Fibroblast of gingiva (primary cell): Measurements from ENCODE around the gene KRT2.

Experiments used
- DNase-seq: peaks from one replicate; pipeline ENCODE4 v3.0.0-alpha.2; 2011; ENCODE audit warnings: low read depth

KRT2 gene

DNA sequence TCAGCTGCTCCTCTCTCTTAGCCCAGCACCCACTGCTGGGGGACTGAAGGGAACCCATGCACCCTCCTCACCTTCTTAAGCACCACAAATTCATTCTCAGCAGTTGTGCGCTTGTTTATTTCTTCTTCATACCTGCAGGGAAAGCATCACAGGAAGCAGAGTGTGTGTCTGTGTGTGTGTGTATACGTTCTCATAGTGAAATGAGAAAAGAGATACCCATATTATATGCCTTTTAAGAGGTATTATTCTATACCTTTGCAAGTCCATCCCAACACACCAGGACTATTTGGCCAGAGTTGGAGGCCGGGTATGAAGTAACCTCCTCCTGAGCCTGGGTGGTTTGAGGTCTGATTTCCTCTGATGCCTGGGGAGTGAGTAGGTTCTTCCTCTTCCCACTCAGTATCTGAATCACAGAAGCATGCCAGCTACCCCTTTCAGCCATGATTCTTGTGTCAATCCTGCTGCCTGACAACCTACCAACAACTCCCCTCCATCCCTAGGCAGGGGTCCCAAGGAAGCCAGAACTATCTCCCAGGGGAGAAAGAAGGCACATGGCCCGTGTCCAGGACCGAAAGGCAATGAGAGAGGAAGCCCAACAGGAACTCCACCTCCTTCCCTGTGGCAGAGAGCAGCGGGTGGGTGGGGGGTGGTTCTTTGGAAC, 36.7 kb downstream of the KRT2 start:
- no peak for DNase-seq

DNA sequence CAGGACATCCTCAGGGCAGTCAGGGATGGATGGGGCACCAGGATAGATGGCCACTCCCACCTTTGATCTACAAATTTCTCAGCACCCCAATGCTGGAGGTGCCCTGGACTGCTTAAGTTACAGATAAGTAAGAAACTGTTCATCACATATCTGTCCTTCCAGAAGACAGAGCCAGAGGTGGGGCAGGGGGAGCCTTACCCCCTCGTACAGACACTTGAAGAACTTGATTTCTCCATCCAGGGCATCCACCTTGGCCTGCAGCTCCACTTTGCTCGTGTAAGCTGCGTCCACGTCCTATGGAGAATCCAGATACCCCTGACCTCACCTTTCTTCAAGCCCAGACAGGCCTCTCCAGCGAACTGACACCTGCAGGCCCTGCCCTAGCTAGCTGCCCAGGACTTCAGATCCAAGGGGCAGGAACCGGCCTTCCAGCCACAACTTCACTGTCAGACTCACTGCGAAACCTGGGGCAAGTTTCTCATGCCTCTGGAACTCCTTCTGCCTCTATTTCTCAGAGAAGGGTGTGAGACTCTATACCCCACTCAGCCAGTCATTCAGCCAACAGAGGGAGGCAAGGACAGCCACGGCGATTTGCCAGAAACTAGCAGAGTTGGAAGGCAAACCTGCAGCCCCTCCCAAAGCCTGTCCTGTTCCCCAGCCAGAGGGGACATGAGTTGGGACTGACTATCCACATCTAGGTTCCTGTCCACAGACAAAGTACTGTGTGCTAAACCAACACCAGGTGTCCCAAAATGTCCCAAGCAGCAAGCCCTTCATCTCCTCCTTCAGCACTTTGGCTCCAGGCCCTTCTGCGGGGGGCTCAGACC, 37.4 kb downstream of the KRT2 start:
- DNase-seq, result no peak

DNA sequence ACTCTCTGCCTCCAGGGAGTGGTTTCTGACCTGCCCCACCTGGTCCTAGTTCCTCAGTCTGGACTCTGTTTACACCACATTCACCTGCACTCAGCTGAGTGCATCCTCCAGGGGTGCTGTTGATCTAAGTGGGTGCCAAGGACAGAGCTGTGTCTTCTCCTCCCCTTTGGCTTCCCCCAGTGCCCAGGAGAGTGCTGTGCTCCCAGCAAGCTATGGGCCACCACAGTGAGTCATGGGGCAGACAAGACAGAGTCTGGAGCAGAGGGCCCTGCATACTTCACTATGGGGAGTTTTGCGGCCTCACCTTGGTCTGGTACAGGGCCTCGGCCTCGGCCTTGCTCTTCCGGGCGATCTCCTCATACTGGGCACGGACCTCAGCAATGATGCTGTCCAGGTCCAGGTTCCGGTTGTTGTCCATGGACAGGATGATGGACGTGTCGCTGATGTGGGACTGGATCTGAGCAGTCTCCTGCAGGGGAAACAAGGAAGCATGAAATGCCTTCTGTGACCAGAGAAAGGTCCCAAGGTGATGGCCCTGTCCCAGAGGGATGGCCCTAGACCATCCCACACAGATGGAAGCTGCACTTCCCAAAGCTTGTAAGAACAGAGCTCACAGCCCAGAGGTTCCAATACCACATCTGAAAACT, 38.5 kb downstream of the KRT2 start:
- no peak for DNase-seq

DNA sequence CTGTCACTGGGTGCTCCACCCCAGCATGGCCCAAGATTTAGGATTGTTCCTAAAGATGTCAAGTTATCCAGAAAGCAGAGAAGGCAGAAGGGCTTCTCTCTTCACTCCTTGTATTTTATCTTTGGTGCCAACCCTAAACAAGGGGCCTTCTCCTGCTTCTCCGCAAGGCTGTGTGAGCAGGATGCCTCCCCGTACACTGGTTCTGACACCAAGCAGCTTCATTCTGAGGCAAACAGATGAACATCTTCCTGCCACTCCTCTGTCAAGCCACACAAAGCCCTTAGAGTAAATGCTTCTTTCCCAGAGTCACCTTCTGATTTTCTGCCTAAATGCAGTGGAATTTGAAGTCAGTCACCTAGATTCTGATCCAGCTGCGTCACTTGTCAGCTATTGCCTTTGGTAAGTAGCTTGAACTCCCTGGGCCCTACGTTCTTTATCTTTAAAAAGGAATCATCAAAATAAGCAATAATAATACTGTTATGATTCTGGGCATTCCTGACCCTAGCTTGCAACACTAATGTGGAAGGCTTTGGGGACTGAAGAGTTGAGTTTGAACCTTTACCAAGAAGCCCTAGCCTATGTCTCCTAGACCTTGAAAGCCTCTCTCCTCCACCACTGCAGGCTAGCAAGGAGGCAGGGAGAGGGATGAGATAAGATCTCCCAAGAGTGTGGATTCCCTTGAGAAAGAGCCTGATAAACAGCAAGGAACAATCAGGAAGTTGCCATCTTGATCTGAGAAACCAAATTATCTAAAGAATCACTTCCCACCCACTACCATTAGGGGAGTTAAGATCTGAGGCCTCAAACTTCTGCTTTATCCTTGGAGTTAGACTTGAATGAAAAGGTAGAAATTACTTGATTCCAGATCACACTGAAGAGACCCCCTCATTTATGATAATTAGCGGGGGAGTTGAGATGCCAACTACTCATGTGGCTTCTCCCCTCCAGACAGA, 39.3 kb downstream of the KRT2 start:
- DNase-seq, result no peak

DNA sequence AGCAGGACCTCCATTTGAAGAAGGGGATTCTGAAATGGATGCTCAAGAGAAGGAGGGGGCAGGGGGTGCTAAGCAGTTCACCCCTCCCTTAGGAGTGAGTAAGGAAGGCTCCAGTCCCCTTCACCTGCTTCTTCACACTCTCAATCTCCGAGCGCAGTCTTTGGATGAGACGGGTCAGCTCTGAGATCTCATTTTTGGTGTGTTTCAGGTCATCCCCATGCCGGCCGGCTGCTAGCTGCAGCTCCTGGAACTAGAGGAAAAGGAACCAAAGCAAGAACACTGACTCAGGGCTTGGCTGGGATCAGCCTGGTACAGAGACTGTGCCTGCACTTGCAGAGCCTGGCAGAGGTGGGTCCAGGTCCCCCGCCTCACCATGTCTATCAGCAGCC, 40.9 kb downstream of the KRT2 start:
- no peak for DNase-seq

DNA sequence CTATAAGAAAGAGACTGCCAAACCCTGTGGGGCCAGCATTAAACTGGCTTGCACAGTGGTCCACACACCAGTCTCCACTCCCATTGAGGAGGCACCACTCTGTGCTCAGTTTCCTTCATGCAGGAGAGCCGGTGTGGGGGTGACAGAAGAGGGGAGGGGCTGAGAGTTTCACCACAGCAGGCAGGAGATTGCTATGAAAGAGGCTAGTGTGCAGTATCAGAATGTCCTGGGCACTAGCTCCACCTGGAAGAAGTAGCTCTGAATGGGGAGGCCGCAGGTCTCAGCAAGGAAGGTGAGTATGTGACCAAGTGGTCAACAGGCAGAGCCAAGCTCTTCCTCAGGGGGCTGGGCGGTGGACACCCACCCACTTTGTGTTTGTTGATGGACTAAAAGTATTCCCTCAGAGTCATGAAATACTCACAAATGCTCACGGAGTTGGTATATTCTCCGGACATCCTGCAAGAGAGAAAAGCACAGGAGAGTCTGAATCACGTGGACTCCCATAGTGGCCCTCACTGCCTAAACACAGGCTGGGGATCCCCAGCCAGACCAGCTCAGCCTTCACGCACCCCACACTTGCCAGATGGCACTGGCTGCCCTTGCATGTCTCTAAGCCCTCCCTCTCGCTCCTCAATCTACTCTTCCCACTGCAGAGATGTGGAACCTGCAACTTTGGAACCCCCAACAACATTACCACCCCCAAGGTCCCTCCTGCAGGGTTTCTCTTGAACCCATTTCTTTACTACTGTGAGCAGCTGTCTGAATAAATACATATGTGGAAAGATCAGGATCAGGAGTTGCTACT, 43.0 kb downstream of the KRT2 start:
- DNase-seq, result no peak

DNA sequence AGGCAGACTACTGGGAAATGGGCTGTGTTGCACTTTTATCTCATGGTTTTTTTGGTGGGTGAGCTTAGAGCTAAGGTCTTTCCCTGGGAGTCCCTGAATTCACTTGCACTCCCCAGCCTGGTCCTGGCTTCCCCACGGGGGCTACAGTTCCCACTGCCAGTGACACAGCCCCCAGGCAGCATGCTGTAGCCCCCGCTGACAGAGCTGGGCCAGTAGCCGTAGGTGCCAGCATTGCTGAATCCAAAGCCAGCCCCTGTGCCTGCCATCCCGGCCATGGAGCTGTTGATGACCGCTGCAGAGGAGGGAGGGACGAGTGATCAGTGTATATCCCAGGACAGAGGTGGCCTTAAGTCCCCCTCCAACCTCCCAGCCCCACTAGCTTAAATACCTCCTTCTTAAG, 43.9 kb downstream of the KRT2 start:
- DNase-seq, result no peak

DNA sequence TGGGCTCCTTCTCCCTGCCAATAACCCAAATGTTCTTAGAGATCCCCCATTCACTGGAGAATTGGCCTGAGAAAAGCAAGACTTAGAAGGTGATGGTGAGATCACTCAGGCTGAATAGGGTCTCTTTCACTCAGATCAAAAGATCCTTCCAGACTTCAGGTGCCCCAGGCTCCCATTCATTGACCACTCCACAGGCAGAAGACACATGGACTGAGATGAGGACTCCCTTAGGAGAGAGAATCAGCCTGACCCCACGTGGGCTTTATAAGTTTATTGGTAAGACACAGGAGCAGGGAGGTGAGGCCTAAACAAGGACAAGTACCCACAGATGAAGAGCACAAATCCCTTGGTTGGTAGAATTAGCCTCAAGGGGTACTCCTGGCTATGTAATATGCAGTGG, 44.7 kb downstream of the KRT2 start:
- no peak for DNase-seq

DNA sequence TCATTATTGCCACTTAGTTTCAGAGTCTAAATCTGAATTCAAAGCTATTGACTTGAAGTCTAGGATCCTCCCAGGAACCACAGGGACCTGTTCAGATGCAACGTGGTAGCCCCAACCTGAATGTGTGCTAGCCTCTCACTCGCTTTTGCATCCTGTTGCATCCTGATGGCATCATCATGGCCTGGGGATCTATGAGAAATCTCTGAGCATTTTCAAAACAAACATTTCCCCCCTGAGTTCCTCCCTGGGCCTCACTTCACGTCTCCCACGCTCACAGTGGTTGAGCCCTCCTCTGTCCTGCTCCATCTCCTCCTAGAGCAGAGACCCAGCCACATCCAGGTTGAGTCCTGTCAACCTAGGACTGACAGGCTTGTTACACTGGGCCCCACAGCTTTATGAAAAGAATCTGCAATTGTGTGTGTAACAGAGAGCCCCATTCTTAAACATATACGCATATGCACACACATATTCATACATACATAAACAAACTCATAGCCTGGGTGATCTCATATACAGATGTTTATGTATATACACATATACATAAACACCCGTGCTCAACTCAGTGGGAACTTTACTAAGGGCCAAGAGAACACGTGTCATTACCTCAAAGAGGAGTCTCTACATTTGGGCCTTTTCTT, 45.3 kb downstream of the KRT2 start:
- no peak for DNase-seq

DNA sequence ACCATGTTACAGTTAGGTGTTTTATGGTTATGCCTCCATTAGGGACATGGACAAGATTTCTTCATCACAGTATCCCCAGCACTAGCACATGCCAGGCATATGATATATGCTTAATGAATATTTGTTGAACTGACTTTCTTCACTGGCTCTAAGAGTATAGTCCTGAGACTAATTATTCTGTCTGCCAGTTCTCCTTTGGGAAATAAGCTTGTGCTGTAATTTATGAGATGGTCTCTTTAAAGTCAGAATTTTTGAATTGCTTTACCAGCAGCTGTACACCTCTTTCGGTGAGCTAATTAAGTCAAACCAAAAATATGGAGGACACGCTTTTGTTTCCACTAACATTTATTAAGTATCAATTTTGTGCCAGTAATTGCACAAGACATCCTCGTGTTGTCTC, 45.9 kb downstream of the KRT2 start:
- DNase-seq, result no peak

DNA sequence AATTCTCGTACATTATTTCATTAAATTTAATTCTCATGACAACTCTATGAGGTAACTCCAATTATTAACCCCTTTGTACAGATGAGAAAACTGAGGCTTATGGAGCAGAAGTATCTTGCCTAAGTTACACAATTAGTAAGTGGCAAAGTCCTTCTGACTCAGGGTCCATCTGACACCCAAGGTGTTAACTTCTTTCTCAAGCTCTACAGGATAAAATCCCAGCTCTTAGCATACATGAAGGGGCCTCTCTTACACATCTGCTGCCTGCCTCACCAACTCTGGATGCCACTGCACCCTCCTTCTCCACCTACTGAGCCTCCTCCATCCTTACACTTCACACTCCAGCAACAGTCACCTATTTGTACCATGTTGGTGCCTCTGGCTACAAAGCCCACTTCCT, 46.5 kb downstream of the KRT2 start:
- DNase-seq, result no peak

DNA sequence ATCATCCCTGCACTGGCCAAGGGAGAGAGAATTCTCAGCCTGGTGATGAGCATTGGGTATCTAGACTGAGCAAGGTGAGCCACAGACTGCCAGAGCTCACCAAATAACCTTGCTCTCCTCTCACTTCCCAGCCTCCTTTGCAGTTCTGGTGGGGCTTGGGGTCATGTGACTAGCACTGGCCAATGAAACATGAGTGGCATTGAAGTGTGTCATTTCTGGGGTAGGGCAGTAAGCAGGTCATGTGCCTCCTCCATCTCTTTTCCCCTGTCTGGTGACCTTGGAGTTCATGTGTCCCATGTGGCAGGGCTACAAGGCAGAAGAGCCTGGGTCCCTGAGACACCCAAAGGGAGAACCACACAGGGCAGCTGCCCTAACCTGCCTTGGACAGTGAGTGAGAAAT, 47.2 kb downstream of the KRT2 start:
- no peak for DNase-seq

DNA sequence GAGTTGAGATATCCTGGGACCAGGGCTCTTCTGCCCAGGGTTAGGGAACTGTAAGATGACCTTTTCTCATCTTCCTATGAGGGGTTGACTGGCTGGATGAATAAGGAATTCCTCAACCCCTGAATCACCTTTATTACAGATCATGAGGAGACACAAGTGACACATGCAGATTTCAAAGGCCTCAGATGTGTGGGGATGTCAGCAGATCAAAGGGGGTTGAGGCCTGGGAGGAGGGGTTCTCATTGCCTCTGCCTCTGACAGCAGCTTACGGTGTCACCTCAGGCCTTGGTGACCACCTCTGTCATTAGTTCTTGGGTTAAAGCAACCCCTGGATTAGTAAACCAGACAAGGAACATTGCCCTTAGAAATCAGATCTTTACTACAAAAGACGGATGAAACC, 48.7 kb downstream of the KRT2 start:
- DNase-seq, result no peak

DNA sequence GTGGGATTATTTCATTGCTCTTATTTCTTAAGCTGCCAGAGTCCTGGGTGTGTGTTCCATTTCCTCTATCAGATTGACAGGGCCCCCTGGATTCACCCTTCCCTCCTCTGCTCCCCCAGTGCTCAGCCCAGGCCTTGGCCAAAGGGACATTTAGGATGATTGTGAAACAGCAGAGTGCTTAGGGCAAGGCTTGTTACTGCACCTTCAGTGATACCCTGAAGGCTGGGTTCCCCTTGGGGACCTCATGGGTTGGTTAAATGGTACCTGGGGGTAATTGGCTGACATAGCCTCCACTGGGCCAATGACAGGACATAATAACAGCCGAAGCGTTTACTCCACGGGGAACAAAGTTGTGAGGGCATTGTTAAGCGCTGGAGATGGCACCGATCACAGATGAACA, 49.5 kb downstream of the KRT2 start:
- no peak for DNase-seq

DNA sequence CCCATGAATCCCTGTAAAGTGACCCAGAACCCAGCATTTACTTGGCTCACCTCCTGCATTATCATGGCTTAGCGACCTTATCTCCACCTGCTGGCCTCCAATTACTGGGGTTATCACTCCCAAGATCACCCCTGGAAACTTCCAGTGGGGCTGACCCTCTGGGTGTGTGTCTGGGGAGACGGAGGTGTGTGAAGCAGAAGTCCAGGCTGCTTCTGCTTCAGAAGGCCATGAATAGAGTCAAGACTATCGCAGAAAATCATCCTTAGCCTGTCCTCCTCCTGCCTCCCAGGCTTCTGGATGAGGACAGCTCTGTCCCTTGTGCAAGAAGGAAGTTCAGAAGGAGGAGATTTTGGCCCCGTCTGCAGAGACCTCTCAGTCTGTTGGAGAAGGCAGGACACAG, 50.3 kb downstream of the KRT2 start:
- DNase-seq, result no peak

DNA sequence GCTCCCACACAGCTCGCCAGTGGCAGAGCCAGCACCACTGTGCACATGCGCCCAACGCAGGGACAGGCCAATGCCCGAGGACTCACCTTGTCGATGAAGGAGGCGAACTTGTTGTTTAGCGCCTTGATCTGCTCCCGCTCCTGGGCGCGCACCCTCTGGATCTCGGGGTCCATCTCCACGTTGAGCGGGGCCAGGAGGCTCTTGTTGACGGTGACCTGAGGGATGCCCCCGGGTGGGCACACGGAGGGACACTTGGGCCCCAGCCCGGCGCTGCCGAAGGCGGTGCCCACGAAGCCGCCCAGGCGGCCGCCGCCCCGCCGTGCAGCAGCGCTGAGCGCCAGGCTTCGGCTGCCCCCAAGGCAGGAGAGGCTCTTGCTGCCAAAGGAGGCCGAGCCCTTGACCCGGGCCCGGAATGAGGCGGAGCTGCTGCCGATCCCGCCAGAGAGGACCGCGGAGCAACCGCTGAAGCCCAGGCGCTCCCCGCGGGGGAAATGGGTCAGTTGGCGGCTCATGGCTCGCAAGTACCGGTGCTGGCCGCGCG, 51.0 kb downstream of the KRT2 start, which contains the start of gene KRT72:
Gene KRT72, minus strand, starts transcription at position 523 of the 541 bp plus-strand sequence. Its CDS starts 11 bp downstream, at position 512.
- no peak for DNase-seq

DNA sequence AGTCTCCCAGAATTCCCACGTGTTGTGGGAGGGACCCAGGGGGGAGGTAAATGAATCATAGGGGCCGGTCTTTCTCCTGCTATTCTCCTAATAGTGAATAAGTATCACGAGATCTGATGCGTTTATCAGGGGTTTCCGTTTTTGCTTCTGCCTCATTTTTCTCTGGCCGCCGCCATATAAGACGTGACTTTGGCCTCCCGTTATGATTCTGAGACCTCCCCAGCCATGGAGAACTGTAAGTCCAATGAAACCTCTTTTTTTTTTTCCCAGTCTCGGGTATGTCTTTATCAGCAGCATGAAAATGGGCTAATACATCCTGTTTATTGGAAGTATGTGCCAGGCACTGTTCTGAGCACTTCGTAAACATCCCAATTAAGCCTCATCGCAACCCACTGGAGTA, 51.5 kb downstream of the KRT2 start:
- no peak for DNase-seq

DNA sequence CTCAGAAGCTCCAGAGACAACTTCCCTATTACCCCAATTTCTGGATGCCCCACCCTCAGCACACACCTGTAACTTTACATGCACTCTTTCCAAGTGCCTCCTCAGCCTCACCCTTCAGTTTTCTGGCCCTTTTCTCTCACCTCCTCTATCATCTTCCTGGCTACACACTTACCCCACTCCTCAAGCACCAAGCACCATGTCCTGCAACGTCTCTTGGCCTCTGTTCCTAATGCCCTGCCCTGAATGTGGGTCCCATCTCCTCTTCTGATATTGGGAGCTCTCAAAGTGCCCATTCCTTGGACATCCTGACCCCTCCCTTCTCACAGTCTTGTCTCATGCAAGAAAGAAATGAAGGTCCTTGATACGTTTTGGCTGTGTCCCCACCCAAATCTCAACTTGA, 51.9 kb downstream of the KRT2 start:
- no peak for DNase-seq

DNA sequence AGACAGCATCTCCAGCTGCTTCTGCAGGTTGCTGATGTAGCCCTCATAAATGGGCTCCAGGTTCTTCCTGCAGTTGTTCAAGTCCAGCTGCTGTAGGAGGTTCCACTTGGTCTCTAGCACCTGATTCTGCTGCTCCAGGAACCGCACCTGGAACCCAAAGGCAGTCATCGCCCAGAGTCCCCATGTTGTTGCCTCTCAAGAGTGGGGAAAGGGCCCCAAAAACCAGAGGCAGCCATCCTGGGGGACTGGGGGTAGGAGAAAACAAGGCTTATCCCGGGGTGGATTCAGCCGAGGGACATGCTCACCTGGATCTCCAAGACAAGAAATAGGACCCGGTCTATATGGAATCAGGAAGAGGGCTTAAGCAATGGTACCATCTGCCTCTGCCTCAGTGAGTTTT, 53.0 kb downstream of the KRT2 start:
- DNase-seq, result no peak
